ENCODE results near the gene FGF14. TPM values are rescaled to one million over a fixed set of nuclear protein-coding genes. Genes with fewer than 3 reads are reported as not detected.

FGF14 gene
- total and polyA plus RNA-seq, 3 donors from 2014 or later: 0.56 to 4.5 (median 1.7) TPM

DNA sequence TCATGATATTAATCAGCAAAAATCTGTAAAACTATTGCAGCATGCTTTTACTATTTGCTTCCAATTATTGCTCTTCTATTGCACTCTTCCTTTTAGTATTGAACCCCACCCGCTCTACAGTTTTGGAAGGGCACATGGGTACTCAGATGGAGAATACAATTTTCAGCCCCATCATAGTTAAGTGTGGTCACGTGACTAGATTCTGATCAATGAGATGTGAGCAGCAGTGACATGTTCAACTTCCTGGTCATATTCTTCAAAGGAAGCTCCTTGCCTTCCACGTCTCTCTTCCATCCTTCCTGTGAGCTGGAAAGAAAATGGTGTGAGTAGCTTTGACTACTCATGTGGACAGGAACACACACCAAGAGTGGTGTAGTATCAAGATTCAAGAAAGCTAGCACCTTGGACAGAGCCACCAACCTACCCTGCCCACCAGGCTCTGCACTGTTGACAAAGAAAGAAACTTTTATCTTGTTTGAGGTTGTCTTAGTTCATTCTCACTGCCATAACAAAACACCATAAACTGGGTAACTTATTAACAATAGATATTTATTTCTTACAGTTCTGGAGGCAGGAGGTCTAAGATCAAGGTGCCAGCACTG is 3.8 kb upstream of the FGF14 start:
- no peak for DNase-seq
- Histone ChIP-seq H3K4me3 (no peak overlapping the region), H3K4me1 (peaks cover 8% of the 10 kb centered on the region), H3K27ac (no peak overlapping the region), H3K36me3 (ENCODE audit: low read depth, missing control alignments) (no peaks in the 10 kb centered on the region), H3K27me3 (no peaks in the 10 kb centered on the region), H3K9me3 (no peaks in the 10 kb centered on the region)
- 70 to 72% methylated on average over 3 of the region's 3 CpGs for WGBS, 2 donors
- intact Hi-C loops (cut with DNase I; ENCODE audit: low total_unique reads): no loop called here
- TF ChIP-seq POLR2A (IDR thresholded peaks at IDR 0.05): no peak
- TF ChIP-seq, protein P1, sequence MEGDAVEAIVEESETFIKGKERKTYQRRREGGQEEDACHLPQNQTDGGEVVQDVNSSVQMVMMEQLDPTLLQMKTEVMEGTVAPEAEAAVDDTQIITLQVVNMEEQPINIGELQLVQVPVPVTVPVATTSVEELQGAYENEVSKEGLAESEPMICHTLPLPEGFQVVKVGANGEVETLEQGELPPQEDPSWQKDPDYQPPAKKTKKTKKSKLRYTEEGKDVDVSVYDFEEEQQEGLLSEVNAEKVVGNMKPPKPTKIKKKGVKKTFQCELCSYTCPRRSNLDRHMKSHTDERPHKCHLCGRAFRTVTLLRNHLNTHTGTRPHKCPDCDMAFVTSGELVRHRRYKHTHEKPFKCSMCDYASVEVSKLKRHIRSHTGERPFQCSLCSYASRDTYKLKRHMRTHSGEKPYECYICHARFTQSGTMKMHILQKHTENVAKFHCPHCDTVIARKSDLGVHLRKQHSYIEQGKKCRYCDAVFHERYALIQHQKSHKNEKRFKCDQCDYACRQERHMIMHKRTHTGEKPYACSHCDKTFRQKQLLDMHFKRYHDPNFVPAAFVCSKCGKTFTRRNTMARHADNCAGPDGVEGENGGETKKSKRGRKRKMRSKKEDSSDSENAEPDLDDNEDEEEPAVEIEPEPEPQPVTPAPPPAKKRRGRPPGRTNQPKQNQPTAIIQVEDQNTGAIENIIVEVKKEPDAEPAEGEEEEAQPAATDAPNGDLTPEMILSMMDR (IDR thresholded peaks at IDR 0.05): no peak

DNA sequence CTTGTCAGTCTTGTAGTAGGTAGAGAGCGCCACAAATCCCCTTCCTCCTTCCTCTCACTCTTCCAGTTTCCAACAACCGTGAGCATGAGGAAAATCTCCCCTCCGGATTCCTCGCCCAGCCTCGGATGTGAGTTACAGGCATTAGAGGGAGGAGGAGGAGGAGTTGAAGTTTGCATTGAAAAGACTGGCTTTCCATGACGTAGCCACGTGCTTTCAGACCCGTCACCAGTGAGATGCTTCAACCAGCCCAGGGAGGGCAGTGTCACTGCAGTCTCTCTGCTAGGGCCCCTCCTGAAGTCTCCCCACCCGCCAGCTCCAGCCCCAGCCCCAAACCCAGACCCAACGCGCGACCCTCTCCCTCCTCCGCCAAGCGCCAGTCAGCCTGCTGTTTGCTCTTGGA is 442 bp upstream of the FGF14 start:
- DNase-seq: peak; percentile 28
- intact Hi-C loops (cut with DNase I; ENCODE audit: low total_unique reads): no loop called here
- Histone ChIP-seq H3K27ac (no peak overlapping the region), H3K9me3 (no peaks in the 10 kb centered on the region), H3K4me3 (no peak overlapping the region), H3K4me1 (peaks cover 19% of the 10 kb centered on the region), H3K36me3 (ENCODE audit: low read depth, missing control alignments) (no peaks in the 10 kb centered on the region), H3K27me3 (no peaks in the 10 kb centered on the region)
- WGBS, 2 donors: 5 to 6% methylated on average over 14 of the region's 14 CpGs
- TF ChIP-seq POLR2A (IDR thresholded peaks at IDR 0.05): no peak
- TF ChIP-seq, protein P1 (IDR thresholded peaks at IDR 0.05): no peak

DNA sequence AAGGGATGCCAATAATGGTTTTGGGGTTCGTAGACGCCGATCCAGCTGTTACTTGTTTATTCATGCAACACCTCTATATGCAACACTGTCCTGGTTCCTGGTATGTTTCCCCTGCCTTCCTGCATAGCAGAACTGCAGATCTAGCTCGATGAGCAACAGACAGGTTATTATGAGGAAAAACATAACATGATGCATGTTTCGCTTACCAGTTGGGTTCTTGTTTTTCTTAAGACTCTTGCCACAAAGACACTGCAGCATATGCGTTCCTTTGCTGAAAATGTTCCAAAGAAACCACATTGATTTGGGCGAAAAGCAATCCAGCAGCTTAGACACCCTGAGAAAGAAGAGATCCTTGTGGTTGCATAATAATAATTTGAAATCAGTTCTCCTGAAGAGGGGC is 583 bp downstream of the FGF14 start:
- intact Hi-C loops (cut with DNase I; ENCODE audit: low total_unique reads): no loop called here
- WGBS, 2 donors: 16 to 17% methylated on average over 7 of the region's 7 CpGs
- H3K9me3 ChIP-seq: no peaks in the 10 kb centered on the region
- H3K4me3 ChIP-seq: peak overlapping the region; percentile 37 to 54
- no peaks in the 10 kb centered on the region for H3K36me3 ChIP-seq (ENCODE audit: low read depth, missing control alignments)
- H3K4me1 ChIP-seq: peaks cover 19% of the 10 kb centered on the region
- no peak overlapping the region for H3K27ac ChIP-seq
- DNase-seq: no peak
- TF ChIP-seq, protein P1 (IDR thresholded peaks at IDR 0.05): no peak
- TF ChIP-seq POLR2A (IDR thresholded peaks at IDR 0.05): no peak
- H3K27me3 ChIP-seq: no peaks in the 10 kb centered on the region

DNA sequence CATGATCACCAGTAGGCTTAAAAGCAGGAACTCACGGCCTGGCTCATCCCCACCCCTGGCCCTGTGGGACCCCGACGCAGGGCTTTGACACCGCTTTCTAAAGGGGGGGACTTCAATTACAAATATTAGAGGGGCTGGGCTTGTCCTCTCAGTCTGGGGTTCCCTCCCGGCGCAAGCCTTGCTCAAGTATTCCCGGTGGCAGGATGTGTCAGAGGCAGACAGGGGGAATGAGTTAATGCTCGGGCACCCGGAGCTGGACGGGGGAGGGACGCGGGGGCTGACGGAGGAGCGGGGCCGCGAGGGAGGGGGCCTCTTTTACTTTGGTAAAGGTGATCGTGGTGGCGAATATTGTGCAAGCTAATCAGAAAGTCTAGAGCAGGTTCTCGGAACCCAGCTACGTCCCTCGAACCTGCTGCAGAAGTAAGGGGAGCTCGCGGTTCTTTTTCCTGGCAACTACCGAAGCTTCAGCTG is 1.1 kb downstream of the FGF14 start:
- intact Hi-C loops (cut with DNase I; ENCODE audit: low total_unique reads): no loop called here
- Histone ChIP-seq H3K27me3 (no peaks in the 10 kb centered on the region), H3K4me1 (peaks cover 19% of the 10 kb centered on the region), H3K4me3 (peak overlapping the region; percentile 37 to 54), H3K27ac (no peak overlapping the region), H3K36me3 (ENCODE audit: low read depth, missing control alignments) (no peaks in the 10 kb centered on the region), H3K9me3 (no peaks in the 10 kb centered on the region)
- TF ChIP-seq, protein P1 (IDR thresholded peaks at IDR 0.05): no peak
- no peak for TF ChIP-seq POLR2A (IDR thresholded peaks at IDR 0.05)
- DNase-seq: no peak
- 1% methylated on average over 20 to 24 of the region's 24 CpGs for WGBS, 2 donors
